ENCODE data around the gene SLC25A12. TPM values are rescaled to one million over a fixed set of nuclear protein-coding genes. Genes with fewer than 3 reads are reported as not detected.
"Not testable (repeated sequence)": the region's sequence is repeated elsewhere in the genome, so short reads cannot be mapped to it uniquely, and the experiment has no call there.

Gene SLC25A12
- total RNA-seq, 5 donors from 2014 or later (not counting 1 experiment from before 2014, with no cell fraction given) = 11.7 to 19.0 (median 13.3) TPM

DNA sequence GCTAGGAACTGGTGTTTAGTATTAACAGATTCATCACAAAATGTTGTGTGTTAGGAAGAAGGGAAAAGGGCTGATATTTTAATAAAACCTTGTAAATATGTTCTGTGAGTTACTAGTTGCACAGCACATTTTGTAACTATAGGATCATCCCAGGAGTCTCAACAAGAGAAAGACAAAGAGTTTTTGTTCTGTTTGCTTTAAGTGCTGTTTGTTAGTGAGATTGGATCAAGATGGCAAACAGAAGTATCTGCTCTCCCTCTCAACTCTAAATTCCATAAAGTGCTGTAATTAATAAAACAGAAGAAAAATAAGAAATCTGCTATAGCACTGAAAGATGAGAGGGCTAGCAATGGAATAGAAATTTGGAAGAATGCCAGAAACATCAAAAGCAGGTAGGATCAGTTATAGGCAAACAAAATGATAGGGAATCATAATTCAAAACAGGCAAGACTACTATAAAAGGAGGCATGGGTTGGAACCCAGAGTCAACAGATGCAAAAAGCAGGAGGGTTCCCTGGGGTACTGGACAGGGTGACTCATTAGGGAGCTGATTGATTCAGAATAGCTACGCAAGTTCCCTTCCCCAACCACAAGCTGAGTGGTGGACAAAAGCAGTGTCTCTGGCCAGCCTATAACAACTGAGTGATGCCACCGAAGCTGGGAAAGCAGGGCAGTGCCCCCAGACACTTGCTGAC, 131.0 kb downstream of the SLC25A12 start:
- no peaks in the 10 kb centered on the region for H3K4me1 Mint-ChIP-seq
- no peaks in the 10 kb centered on the region for H3K4me1 ChIP-seq (ENCODE audit: control insufficient read depth in 1 of 2, extremely low read depth in 1 of 2, insufficient read depth in 2 of 2, low read length in 2 of 2)
- H3K36me3 Mint-ChIP-seq = peaks cover 56% of the 10 kb centered on the region
- no peak overlapping the region for H3K27ac Mint-ChIP-seq
- no peaks in the 10 kb centered on the region for H3K27me3 ChIP-seq (replicated peaks in 1 of 2; ENCODE audit: control insufficient read depth in 2 of 2, extremely low read depth in 1 of 2, insufficient read depth in 2 of 2, low read length in 1 of 2)
- H3K4me3 ChIP-seq (ENCODE audit: control insufficient read depth in 1 of 2, extremely low read depth in 1 of 2, low read length in 1 of 2) = no peak overlapping the region
- H3K36me3 ChIP-seq (ENCODE audit: control insufficient read depth in 2 of 2, extremely low read depth in 1 of 2, insufficient read depth in 1 of 2, low read length in 1 of 2) = peaks cover 0 to 2% of the 10 kb centered on the region in 2 donors
- peaks cover 4 to 12% (median 5%) of the 10 kb centered on the region in 3 donors for H3K9me3 Mint-ChIP-seq
- no peak overlapping the region for H3K4me3 Mint-ChIP-seq
- no peak overlapping the region for H3K27ac ChIP-seq (ENCODE audit: low read length)
- no peaks in the 10 kb centered on the region for H3K27me3 Mint-ChIP-seq
- ChIA-PET CTCF (no interaction called here), POLR2A (no interaction called here)
- 100% methylated on average over 1 of the region's 2 CpGs for WGBS (ENCODE audit: insufficient coverage)
- DNase-seq (no peak), ATAC-seq (replicated peaks in 1 of 4) (no peak)
- no peaks in the 10 kb centered on the region for H3K9me3 ChIP-seq

DNA sequence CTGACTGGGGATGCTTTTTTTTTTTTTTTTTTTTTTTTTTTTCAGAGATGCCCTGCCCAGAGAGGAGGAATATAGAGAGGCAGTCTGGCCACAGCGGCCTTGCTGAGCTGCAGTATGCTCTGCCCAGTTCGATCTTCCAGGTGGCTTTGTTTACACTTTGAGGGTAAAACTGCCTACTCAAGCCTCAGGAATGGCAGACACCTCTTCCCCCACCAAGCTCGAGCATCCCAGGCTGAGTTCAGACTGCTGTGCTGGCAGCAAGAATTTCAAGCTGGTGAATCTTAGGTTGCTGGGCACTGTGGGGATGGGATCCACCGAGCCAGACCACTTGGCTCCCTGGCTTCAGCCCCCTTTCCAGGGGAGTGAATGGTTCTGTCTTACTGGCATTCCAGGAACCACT, 132.9 kb downstream of the SLC25A12 start:
- H3K4me3 Mint-ChIP-seq; H3K4me1 Mint-ChIP-seq; H3K27ac ChIP-seq (ENCODE audit: low read length); H3K27ac Mint-ChIP-seq; ATAC-seq (replicated peaks in 1 of 4); H3K4me1 ChIP-seq (ENCODE audit: control insufficient read depth in 1 of 2, extremely low read depth in 1 of 2, insufficient read depth in 2 of 2, low read length in 2 of 2); H3K4me3 ChIP-seq (ENCODE audit: control insufficient read depth in 1 of 2, extremely low read depth in 1 of 2, low read length in 1 of 2); H3K27me3 ChIP-seq (replicated peaks in 1 of 2; ENCODE audit: control insufficient read depth in 2 of 2, extremely low read depth in 1 of 2, insufficient read depth in 2 of 2, low read length in 1 of 2); H3K27me3 Mint-ChIP-seq; H3K36me3 ChIP-seq (ENCODE audit: control insufficient read depth in 2 of 2, extremely low read depth in 1 of 2, insufficient read depth in 1 of 2, low read length in 1 of 2); POLR2A ChIA-PET; DNase-seq; H3K9me3 ChIP-seq: not testable (repeated sequence)
- 100% methylated on average over 2 of the region's 4 CpGs for WGBS (ENCODE audit: insufficient coverage)
- CTCF ChIA-PET = interaction anchor here in 1 of 2 donors (0.7 kb wide), 1 partner anchor 298 kb away, joined by 10 read pairs; no protein-coding TSS in a partner anchor
- Mint-ChIP-seq H3K9me3 (peaks cover 4 to 12% (median 5%) of the 10 kb centered on the region in 3 donors), H3K36me3 (peaks cover 66% of the 10 kb centered on the region)

DNA sequence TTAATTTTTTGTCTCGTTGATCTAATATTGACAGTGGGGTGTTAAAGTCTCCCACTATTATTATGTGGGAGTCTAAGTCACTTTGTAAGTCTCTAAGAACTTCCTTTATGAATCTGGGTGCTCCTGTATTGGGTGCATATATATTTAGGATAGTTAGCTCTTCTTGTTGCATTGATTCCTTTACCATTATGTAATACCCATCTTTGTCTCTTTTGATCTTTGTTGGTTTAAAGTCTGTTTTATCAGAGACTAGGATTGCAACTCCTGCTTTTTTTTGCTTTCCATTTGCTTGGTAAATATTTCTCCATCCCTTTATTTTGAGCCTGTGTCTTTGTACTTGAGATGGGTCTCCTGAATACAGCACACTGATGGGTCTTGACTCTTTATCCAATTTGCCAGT, 135.3 kb downstream of the SLC25A12 start:
- POLR2A ChIA-PET; H3K27me3 Mint-ChIP-seq; H3K4me1 Mint-ChIP-seq; H3K27me3 ChIP-seq (replicated peaks in 1 of 2; ENCODE audit: control insufficient read depth in 2 of 2, extremely low read depth in 1 of 2, insufficient read depth in 2 of 2, low read length in 1 of 2); H3K9me3 ChIP-seq; H3K27ac Mint-ChIP-seq; CTCF ChIA-PET; ATAC-seq (replicated peaks in 1 of 4); H3K4me1 ChIP-seq (ENCODE audit: control insufficient read depth in 1 of 2, extremely low read depth in 1 of 2, insufficient read depth in 2 of 2, low read length in 2 of 2); DNase-seq; H3K4me3 ChIP-seq (ENCODE audit: control insufficient read depth in 1 of 2, extremely low read depth in 1 of 2, low read length in 1 of 2); H3K4me3 Mint-ChIP-seq; H3K27ac ChIP-seq (ENCODE audit: low read length); H3K36me3 ChIP-seq (ENCODE audit: control insufficient read depth in 2 of 2, extremely low read depth in 1 of 2, insufficient read depth in 1 of 2, low read length in 1 of 2): not testable (repeated sequence)
- WGBS (ENCODE audit: insufficient coverage) = 100% methylated on average over 1 of the region's 1 CpG
- peaks cover 4 to 12% (median 8%) of the 10 kb centered on the region in 3 donors for H3K9me3 Mint-ChIP-seq
- H3K36me3 Mint-ChIP-seq = peaks cover 78% of the 10 kb centered on the region

DNA sequence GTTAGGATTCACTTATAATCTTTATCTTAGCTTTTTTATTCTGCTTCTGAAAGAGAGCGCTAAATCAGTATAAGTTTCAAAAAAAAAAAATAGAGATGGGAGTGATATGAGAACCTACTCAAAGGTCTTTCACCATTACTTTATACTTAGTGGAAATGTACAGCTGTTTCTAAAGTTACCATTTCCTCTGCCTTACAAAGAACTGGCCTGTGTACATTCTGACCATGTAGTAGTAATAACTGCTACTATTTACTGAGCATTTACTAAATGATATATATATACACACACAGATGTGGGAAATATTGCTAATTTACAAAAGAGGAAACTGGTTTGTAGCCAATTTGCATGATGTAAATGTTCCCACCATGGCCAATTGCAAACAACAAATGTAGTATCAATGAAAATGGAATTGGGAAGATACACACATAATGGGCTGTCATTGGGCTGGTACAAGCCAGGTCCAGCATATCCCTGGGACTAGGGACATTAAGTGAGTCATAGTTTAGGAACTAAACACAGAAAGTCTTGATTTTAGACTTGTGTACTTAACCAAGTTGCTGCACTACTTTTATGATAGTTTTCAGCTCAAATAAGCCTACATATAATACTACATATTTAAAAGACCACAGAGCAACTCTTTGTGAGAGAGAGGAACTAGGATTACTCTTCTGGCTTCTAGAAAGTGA, 139.6 kb downstream of the SLC25A12 start:
- peaks cover 2 to 6% (median 3%) of the 10 kb centered on the region in 3 donors for H3K9me3 Mint-ChIP-seq
- no peaks in the 10 kb centered on the region for H3K27me3 ChIP-seq (replicated peaks in 1 of 2; ENCODE audit: control insufficient read depth in 2 of 2, extremely low read depth in 1 of 2, insufficient read depth in 2 of 2, low read length in 1 of 2)
- no peaks in the 10 kb centered on the region for H3K9me3 ChIP-seq
- DNase-seq (no peak), ATAC-seq (replicated peaks in 1 of 4) (no peak)
- H3K4me1 Mint-ChIP-seq = no peaks in the 10 kb centered on the region
- no peak overlapping the region for H3K27ac Mint-ChIP-seq
- CTCF ChIA-PET = interaction anchor here in 1 of 2 donors (0.6 kb wide), 1 partner anchor 302 kb away, joined by 4 read pairs; no protein-coding TSS in a partner anchor
- H3K4me3 Mint-ChIP-seq = no peak overlapping the region
- no peak overlapping the region for H3K27ac ChIP-seq (ENCODE audit: low read length)
- POLR2A ChIA-PET = interaction anchor here in 1 of 2 donors (0.6 kb wide), 1 partner anchor 10 kb away, joined by 3 read pairs; no protein-coding TSS in a partner anchor
- no peaks in the 10 kb centered on the region for H3K27me3 Mint-ChIP-seq
- no peaks in the 10 kb centered on the region for H3K4me1 ChIP-seq (ENCODE audit: control insufficient read depth in 1 of 2, extremely low read depth in 1 of 2, insufficient read depth in 2 of 2, low read length in 2 of 2)
- peaks cover 0 to 10% of the 10 kb centered on the region in 2 donors for H3K36me3 ChIP-seq (ENCODE audit: control insufficient read depth in 2 of 2, extremely low read depth in 1 of 2, insufficient read depth in 1 of 2, low read length in 1 of 2)
- H3K4me3 ChIP-seq (ENCODE audit: control insufficient read depth in 1 of 2, extremely low read depth in 1 of 2, low read length in 1 of 2) = no peak overlapping the region
- peaks cover 75% of the 10 kb centered on the region for H3K36me3 Mint-ChIP-seq
- no CpG with 5 or more reads among the region's 1 CpG for WGBS (ENCODE audit: insufficient coverage)

DNA sequence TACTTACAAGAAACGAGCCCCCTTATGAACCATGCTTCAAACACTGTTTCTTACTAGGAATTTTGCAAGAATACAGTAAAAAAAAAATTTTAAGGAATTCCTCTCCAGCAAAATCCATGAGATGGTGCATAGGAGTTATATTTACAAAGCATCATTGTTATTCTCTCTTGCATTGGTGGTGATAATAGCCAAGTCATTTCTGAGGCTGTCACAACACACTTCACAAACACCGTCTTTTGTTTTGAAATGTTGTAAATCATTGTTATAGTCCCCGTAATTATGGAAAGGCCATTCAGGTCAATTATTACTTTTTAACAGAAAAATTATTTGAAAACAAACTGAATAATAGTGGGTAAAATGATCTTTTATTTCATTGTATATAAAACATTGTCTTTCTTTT, 146.7 kb downstream of the SLC25A12 start:
- Mint-ChIP-seq H3K27me3 (no peaks in the 10 kb centered on the region), H3K36me3 (peaks cover 66% of the 10 kb centered on the region), H3K4me3 (no peak overlapping the region), H3K9me3 (no peaks in the 10 kb centered on the region), H3K27ac (no peak overlapping the region), H3K4me1 (peaks cover 0 to 3% (median 0%) of the 10 kb centered on the region in 3 donors)
- Histone ChIP-seq H3K4me1 (ENCODE audit: control insufficient read depth in 1 of 2, extremely low read depth in 1 of 2, insufficient read depth in 2 of 2, low read length in 2 of 2) (no peaks in the 10 kb centered on the region), H3K27me3 (replicated peaks in 1 of 2; ENCODE audit: control insufficient read depth in 2 of 2, extremely low read depth in 1 of 2, insufficient read depth in 2 of 2, low read length in 1 of 2) (no peaks in the 10 kb centered on the region), H3K27ac (ENCODE audit: low read length) (no peak overlapping the region), H3K9me3 (no peaks in the 10 kb centered on the region), H3K36me3 (ENCODE audit: control insufficient read depth in 2 of 2, extremely low read depth in 1 of 2, insufficient read depth in 1 of 2, low read length in 1 of 2) (peaks cover 0 to 37% of the 10 kb centered on the region in 2 donors), H3K4me3 (ENCODE audit: control insufficient read depth in 1 of 2, extremely low read depth in 1 of 2, low read length in 1 of 2) (no peak overlapping the region)
- ChIA-PET POLR2A (no interaction called here), CTCF (interaction anchor here in 1 of 2 donors (0.7 kb wide), 1 partner anchor 303 kb away, joined by 3 read pairs; no protein-coding TSS in a partner anchor)
- no CpG with 5 or more reads among the region's 3 CpGs for WGBS (ENCODE audit: insufficient coverage)
- ATAC-seq (replicated peaks in 1 of 4) (no peak), DNase-seq (no peak)

DNA sequence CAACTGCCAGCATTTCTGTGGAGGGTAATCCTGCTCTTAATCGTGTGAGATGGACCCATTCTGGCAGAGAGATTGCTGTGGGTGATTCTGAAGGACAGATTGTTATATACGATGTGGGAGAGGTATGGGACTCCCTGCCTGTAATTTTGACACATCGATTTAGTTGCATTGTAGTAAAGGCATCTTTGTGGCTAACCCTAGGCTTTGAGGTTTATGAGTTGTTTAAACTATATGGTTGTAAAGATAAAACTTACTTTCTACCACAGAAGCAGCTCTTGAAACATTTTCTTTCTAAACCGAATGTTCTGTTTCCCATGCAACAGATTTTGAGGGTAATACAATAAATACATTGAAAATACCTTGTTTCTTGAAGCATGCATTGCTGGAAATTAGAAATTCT, 148.2 kb downstream of the SLC25A12 start:
- Histone ChIP-seq H3K9me3 (no peaks in the 10 kb centered on the region), H3K36me3 (ENCODE audit: control insufficient read depth in 2 of 2, extremely low read depth in 1 of 2, insufficient read depth in 1 of 2, low read length in 1 of 2) (peaks cover 0 to 36% of the 10 kb centered on the region in 2 donors), H3K4me1 (ENCODE audit: control insufficient read depth in 1 of 2, extremely low read depth in 1 of 2, insufficient read depth in 2 of 2, low read length in 2 of 2) (no peaks in the 10 kb centered on the region), H3K27ac (ENCODE audit: low read length) (no peak overlapping the region), H3K4me3 (ENCODE audit: control insufficient read depth in 1 of 2, extremely low read depth in 1 of 2, low read length in 1 of 2) (no peak overlapping the region), H3K27me3 (replicated peaks in 1 of 2; ENCODE audit: control insufficient read depth in 2 of 2, extremely low read depth in 1 of 2, insufficient read depth in 2 of 2, low read length in 1 of 2) (no peaks in the 10 kb centered on the region)
- ChIA-PET POLR2A (interaction anchor here in 1 of 2 donors (0.6 to 0.7 kb wide), 2 partner anchors 52 kb away, joined by 3 read pairs; no protein-coding TSS in a partner anchor), CTCF (no interaction called here)
- 100% methylated on average over 1 of the region's 4 CpGs for WGBS (ENCODE audit: insufficient coverage)
- no peak for ATAC-seq (replicated peaks in 1 of 4)
- H3K4me3 Mint-ChIP-seq = no peak overlapping the region
- peaks cover 0 to 5% (median 2%) of the 10 kb centered on the region in 3 donors for H3K4me1 Mint-ChIP-seq
- H3K27ac Mint-ChIP-seq = no peak overlapping the region
- H3K27me3 Mint-ChIP-seq = no peaks in the 10 kb centered on the region
- H3K36me3 Mint-ChIP-seq = peaks cover 65% of the 10 kb centered on the region
- H3K9me3 Mint-ChIP-seq = no peaks in the 10 kb centered on the region
- DNase-seq = no peak

Data from T-cell (primary cell).